WTC11 (cell line): ENCODE data around the gene BTN3A1. TPM values are rescaled to one million over a fixed set of nuclear protein-coding genes. Genes with fewer than 3 reads are reported as not detected.

Experiments used
- ATAC-seq: fragments of 200-7000 bp; cut with Tn5 transposase; 2 replicates; pipeline ENCODE4 v1.10.0; 2021; ENCODE audit warnings: mild to moderate bottlenecking, moderate library complexity
- CTCF ChIA-PET: fragments of 300-600 bp; sonication (Branson Sonifier 250); formaldehyde crosslinking; loops from one replicate; lab custom pipeline; 2021; ENCODE audit warnings: antibody characterized with exemption; lab: Charles Lee
- POLR2A ChIA-PET: fragments of 350-600 bp; sonication (Branson Sonifier 250); formaldehyde crosslinking; loops from one replicate; lab custom pipeline; 2021; ENCODE audit warnings: antibody characterized with exemption; lab: Charles Lee
- DNase-seq: peaks from one replicate; pipeline ENCODE4 v3.0.0; 2021; ENCODE audit warnings: low spot score
- H3K27ac Mint-ChIP-seq: 2 replicates; pipeline ENCODE4 v1.8.0; 2021; ENCODE audit warnings: mixed read lengths
- H3K27me3 Mint-ChIP-seq: 2 replicates; pipeline ENCODE4 v1.8.0; 2021; ENCODE audit warnings: low read depth, mild to moderate bottlenecking, moderate library complexity, mixed read lengths
- H3K36me3 Mint-ChIP-seq: 2 replicates; pipeline ENCODE4 v1.8.0; 2021; ENCODE audit warnings: mixed read lengths
- H3K4me1 Mint-ChIP-seq: 2 replicates; pipeline ENCODE4 v1.8.0; 2022; ENCODE audit warnings: mixed read lengths
- H3K4me3 Mint-ChIP-seq: 2 replicates; pipeline ENCODE4 v1.8.0; 2021; ENCODE audit warnings: mild to moderate bottlenecking, moderate library complexity, mixed read lengths
- H3K9me3 Mint-ChIP-seq: 2 replicates; pipeline ENCODE4 v1.8.0; 2021; ENCODE audit warnings: mixed read lengths
- ATF3 ChIP-seq: sonication (generic); formaldehyde crosslinking; conservative IDR thresholded peaks from 2 replicates; pipeline ENCODE4 v1.8.1; 2022; ENCODE audit warnings: mild to moderate bottlenecking, missing genetic modification reagents
- CBFB ChIP-seq: sonication (generic); formaldehyde crosslinking; IDR thresholded peaks from 2 replicates; pipeline ENCODE4 v1.8.1; 2022; ENCODE audit warnings: mild to moderate bottlenecking, low read depth, missing genetic modification reagents
- CDX4 ChIP-seq: fragments of 250-450 bp; sonication (Bioruptor Pico); IDR thresholded peaks from 2 replicates; pipeline ENCODE4 v1.9.0; 2021; ENCODE audit warnings: moderate library complexity, mild to moderate bottlenecking, inconsistent platforms, borderline replicate concordance
- CREB1 ChIP-seq: sonication (generic); formaldehyde crosslinking; IDR thresholded peaks from 2 replicates; pipeline ENCODE4 v1.8.0; 2023; ENCODE audit warnings: mild to moderate bottlenecking, missing genetic modification reagents
- CREM ChIP-seq: sonication (generic); formaldehyde crosslinking; IDR thresholded peaks from 2 replicates; pipeline ENCODE4 v1.8.1; 2022; ENCODE audit warnings: mild to moderate bottlenecking, missing genetic modification reagents, moderate library complexity
- ERG ChIP-seq: fragments of 250-450 bp; sonication (Bioruptor Pico); IDR thresholded peaks from 2 replicates; pipeline ENCODE4 v1.8.0; 2021; ENCODE audit warnings: mild to moderate bottlenecking
- FOXJ3 ChIP-seq: sonication (generic); formaldehyde crosslinking; IDR thresholded peaks from 2 replicates; pipeline ENCODE4 v1.9.0; 2021; ENCODE audit warnings: missing genetic modification reagents, mild to moderate bottlenecking, borderline replicate concordance
- GTF2I ChIP-seq: fragments of 250-450 bp; sonication (Bioruptor Pico); conservative IDR thresholded peaks from 2 replicates; pipeline ENCODE4 v1.4.0; 2021; ENCODE audit warnings: mild to moderate bottlenecking
- IRF2 ChIP-seq: sonication (generic); formaldehyde crosslinking; IDR thresholded peaks from 2 replicates; pipeline ENCODE4 v1.8.0; 2022; ENCODE audit warnings: low read depth, missing genetic modification reagents, borderline replicate concordance
- KAT7 ChIP-seq: sonication (generic); formaldehyde crosslinking; IDR thresholded peaks from 2 replicates; pipeline ENCODE4 v1.8.1; 2023; ENCODE audit warnings: missing genetic modification reagents, mild to moderate bottlenecking, borderline replicate concordance
- NR2C2 ChIP-seq: sonication (generic); formaldehyde crosslinking; IDR thresholded peaks from 2 replicates; pipeline ENCODE4 v1.8.0; 2022; ENCODE audit warnings: mild to moderate bottlenecking, missing genetic modification reagents
- OVOL2 ChIP-seq: fragments of 250-450 bp; sonication (Bioruptor Pico); IDR thresholded peaks from 2 replicates; pipeline ENCODE4 v1.9.0; 2021; ENCODE audit warnings: mild to moderate bottlenecking, borderline replicate concordance
- PREB ChIP-seq: sonication (generic); formaldehyde crosslinking; IDR thresholded peaks from 2 replicates; pipeline ENCODE4 v1.8.1; 2022; ENCODE audit warnings: mild to moderate bottlenecking, missing genetic modification reagents, moderate library complexity, borderline replicate concordance
- TCF7 ChIP-seq: sonication (generic); formaldehyde crosslinking; IDR thresholded peaks from 2 replicates; pipeline ENCODE4 v1.8.0; 2022; ENCODE audit warnings: mild to moderate bottlenecking, low read depth, missing genetic modification reagents, moderate library complexity
- TEAD4 ChIP-seq: sonication (generic); formaldehyde crosslinking; IDR thresholded peaks from 2 replicates; pipeline ENCODE4 v1.8.0; 2022; ENCODE audit warnings: mild to moderate bottlenecking, missing genetic modification reagents
- TP53 ChIP-seq: sonication (generic); formaldehyde crosslinking; IDR thresholded peaks from 2 replicates; pipeline ENCODE4 v1.8.1; 2023; ENCODE audit warnings: mild to moderate bottlenecking, missing genetic modification reagents
- ZNF263 ChIP-seq: sonication (generic); formaldehyde crosslinking; IDR thresholded peaks from 2 replicates; pipeline ENCODE4 v1.8.1; 2022; ENCODE audit warnings: low read depth, mild to moderate bottlenecking, moderate library complexity, missing genetic modification reagents
- ZNF396 ChIP-seq: fragments of 250-450 bp; sonication (Bioruptor Pico); IDR thresholded peaks from 2 replicates; pipeline ENCODE4 v1.8.0; 2021; ENCODE audit warnings: mild to moderate bottlenecking, moderate library complexity, borderline replicate concordance
- total RNA-seq: library from RNA; stranded (reverse); gene quantifications from 3 replicates; pipeline ENCODE4 v1.2.3, GENCODE V29; 2021
- TF ChIP-seq, protein P1 (sequence below): sonication (generic); formaldehyde crosslinking; IDR thresholded peaks from 2 replicates; pipeline ENCODE4 v1.8.1; 2022; ENCODE audit warnings: low read depth, missing genetic modification reagents, borderline replicate concordance
- TF ChIP-seq, protein P2 (sequence below): sonication (generic); formaldehyde crosslinking; IDR thresholded peaks from 2 replicates; pipeline ENCODE4 v1.8.1; 2023; ENCODE audit warnings: mild to moderate bottlenecking, missing genetic modification reagents, moderate library complexity
- TF ChIP-seq, protein P3 (sequence below): sonication (generic); formaldehyde crosslinking; IDR thresholded peaks from 2 replicates; pipeline ENCODE4 v1.8.1; 2022; ENCODE audit warnings: low read depth, mild to moderate bottlenecking, moderate library complexity, missing genetic modification reagents, borderline replicate concordance
- TF ChIP-seq, protein P4 (sequence below): fragments of 200-600 bp; IDR thresholded peaks from 2 replicates; pipeline ENCODE4 v1.8.0; 2022; ENCODE audit warnings: antibody characterized with exemption

The BTN3A1 gene
- total RNA-seq, 1 experiment from 2014 or later = 4.5 TPM

DNA sequence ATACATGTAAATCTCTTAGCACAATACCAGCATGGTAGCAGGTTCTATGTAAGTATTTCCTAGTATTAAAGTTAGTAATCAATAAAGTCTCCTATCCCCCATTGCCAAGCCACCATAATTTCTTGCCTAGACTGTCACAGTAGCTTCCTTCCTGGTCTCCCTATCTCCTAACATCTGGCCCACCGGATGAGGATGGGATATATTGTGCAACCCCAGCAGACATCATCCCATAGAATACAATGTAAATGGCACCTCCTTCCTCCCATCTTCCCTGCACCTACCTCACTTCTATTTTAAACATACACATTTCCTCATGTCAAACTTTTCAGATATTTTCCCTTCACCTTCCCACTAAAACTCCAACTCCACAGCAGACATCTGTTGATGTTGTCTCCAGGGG, 3.5 kb upstream of the BTN3A1 start:
- H3K27ac Mint-ChIP-seq = no peak overlapping the region
- no peaks in the 10 kb centered on the region for H3K9me3 Mint-ChIP-seq
- H3K27me3 Mint-ChIP-seq = no peaks in the 10 kb centered on the region
- no peak overlapping the region for H3K4me3 Mint-ChIP-seq
- peaks cover 15% of the 10 kb centered on the region for H3K4me1 Mint-ChIP-seq
- TF ChIP-seq TCF7 (CRISPR knock-in tag) (no peak), TEAD4 (CRISPR knock-in tag) (no peak)
- ATAC-seq (no peak), DNase-seq (no peak)
- ChIA-PET CTCF (no interaction called here), POLR2A (no interaction called here)
- H3K36me3 Mint-ChIP-seq = no peaks in the 10 kb centered on the region

DNA sequence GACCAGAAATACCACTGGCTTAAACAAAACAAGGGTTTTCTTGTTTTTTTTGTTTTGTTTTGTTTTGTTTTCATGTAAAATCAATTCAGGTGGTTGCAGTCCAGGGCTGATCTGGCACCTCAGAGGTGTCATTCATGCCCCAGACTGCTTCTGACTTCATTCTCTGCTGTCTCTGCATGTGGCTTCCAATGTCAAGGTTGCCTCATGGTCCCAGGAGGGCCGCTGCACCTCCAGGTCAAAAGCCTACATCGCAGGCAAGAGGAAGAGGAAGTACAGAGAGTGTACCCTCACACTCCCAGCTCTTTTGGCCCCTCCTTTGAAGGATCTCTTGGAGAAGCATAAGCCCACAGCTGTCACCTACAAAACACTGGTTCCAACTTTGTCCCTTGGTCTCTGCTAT, 1.4 kb upstream of the BTN3A1 start:
- no peak for ATAC-seq
- H3K27ac Mint-ChIP-seq = no peak overlapping the region
- H3K4me3 Mint-ChIP-seq = no peak overlapping the region
- TF ChIP-seq CBFB (CRISPR knock-in tag) = no peak
- TF ChIP-seq, protein P1, sequence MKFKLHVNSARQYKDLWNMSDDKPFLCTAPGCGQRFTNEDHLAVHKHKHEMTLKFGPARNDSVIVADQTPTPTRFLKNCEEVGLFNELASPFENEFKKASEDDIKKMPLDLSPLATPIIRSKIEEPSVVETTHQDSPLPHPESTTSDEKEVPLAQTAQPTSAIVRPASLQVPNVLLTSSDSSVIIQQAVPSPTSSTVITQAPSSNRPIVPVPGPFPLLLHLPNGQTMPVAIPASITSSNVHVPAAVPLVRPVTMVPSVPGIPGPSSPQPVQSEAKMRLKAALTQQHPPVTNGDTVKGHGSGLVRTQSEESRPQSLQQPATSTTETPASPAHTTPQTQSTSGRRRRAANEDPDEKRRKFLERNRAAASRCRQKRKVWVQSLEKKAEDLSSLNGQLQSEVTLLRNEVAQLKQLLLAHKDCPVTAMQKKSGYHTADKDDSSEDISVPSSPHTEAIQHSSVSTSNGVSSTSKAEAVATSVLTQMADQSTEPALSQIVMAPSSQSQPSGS (CRISPR knock-in tag) = no peak
- TF ChIP-seq TP53 (CRISPR knock-in tag) = no peak
- no peak for TF ChIP-seq ERG
- TF ChIP-seq IRF2 (CRISPR knock-in tag) = no peak
- TF ChIP-seq ZNF396 (CRISPR knock-in tag) = no peak
- TF ChIP-seq OVOL2 (CRISPR knock-in tag) = no peak
- TF ChIP-seq PREB (CRISPR knock-in tag) = no peak
- TF ChIP-seq ZNF263 = no peak
- TF ChIP-seq, protein P2, sequence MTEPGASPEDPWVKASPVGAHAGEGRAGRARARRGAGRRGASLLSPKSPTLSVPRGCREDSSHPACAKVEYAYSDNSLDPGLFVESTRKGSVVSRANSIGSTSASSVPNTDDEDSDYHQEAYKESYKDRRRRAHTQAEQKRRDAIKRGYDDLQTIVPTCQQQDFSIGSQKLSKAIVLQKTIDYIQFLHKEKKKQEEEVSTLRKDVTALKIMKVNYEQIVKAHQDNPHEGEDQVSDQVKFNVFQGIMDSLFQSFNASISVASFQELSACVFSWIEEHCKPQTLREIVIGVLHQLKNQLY = no peak
- no peak for TF ChIP-seq FOXJ3 (CRISPR knock-in tag)
- no peak for TF ChIP-seq CREM (CRISPR knock-in tag)
- TF ChIP-seq, protein P3, sequence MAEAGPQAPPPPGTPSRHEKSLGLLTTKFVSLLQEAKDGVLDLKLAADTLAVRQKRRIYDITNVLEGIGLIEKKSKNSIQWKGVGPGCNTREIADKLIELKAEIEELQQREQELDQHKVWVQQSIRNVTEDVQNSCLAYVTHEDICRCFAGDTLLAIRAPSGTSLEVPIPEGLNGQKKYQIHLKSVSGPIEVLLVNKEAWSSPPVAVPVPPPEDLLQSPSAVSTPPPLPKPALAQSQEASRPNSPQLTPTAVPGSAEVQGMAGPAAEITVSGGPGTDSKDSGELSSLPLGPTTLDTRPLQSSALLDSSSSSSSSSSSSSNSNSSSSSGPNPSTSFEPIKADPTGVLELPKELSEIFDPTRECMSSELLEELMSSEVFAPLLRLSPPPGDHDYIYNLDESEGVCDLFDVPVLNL (CRISPR knock-in tag) = no peak
- no peak for TF ChIP-seq KAT7 (CRISPR knock-in tag)
- TF ChIP-seq NR2C2 (CRISPR knock-in tag) = no peak
- TF ChIP-seq, protein P4, sequence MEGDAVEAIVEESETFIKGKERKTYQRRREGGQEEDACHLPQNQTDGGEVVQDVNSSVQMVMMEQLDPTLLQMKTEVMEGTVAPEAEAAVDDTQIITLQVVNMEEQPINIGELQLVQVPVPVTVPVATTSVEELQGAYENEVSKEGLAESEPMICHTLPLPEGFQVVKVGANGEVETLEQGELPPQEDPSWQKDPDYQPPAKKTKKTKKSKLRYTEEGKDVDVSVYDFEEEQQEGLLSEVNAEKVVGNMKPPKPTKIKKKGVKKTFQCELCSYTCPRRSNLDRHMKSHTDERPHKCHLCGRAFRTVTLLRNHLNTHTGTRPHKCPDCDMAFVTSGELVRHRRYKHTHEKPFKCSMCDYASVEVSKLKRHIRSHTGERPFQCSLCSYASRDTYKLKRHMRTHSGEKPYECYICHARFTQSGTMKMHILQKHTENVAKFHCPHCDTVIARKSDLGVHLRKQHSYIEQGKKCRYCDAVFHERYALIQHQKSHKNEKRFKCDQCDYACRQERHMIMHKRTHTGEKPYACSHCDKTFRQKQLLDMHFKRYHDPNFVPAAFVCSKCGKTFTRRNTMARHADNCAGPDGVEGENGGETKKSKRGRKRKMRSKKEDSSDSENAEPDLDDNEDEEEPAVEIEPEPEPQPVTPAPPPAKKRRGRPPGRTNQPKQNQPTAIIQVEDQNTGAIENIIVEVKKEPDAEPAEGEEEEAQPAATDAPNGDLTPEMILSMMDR = no peak
- no peak for TF ChIP-seq ATF3
- no peak for TF ChIP-seq GTF2I
- TF ChIP-seq CREB1 (CRISPR knock-in tag) = no peak
- TF ChIP-seq CDX4 (CRISPR knock-in tag) = no peak
- ChIA-PET POLR2A (no interaction called here), CTCF (no interaction called here)
- no peak for DNase-seq
- H3K9me3 Mint-ChIP-seq = no peaks in the 10 kb centered on the region
- H3K4me1 Mint-ChIP-seq = peaks cover 22% of the 10 kb centered on the region
- H3K36me3 Mint-ChIP-seq = no peaks in the 10 kb centered on the region
- no peaks in the 10 kb centered on the region for H3K27me3 Mint-ChIP-seq
